ENCODE measurements around the gene DPP9. TPM values are rescaled to one million over a fixed set of nuclear protein-coding genes. Genes with fewer than 3 reads are reported as not detected.

Gene DPP9
- total and polyA plus RNA-seq, 2 of the 13 experiments (the other 11 are each of a cell fraction or from before 2014, with no cell fraction given): 8.4 to 25.8 TPM

DNA sequence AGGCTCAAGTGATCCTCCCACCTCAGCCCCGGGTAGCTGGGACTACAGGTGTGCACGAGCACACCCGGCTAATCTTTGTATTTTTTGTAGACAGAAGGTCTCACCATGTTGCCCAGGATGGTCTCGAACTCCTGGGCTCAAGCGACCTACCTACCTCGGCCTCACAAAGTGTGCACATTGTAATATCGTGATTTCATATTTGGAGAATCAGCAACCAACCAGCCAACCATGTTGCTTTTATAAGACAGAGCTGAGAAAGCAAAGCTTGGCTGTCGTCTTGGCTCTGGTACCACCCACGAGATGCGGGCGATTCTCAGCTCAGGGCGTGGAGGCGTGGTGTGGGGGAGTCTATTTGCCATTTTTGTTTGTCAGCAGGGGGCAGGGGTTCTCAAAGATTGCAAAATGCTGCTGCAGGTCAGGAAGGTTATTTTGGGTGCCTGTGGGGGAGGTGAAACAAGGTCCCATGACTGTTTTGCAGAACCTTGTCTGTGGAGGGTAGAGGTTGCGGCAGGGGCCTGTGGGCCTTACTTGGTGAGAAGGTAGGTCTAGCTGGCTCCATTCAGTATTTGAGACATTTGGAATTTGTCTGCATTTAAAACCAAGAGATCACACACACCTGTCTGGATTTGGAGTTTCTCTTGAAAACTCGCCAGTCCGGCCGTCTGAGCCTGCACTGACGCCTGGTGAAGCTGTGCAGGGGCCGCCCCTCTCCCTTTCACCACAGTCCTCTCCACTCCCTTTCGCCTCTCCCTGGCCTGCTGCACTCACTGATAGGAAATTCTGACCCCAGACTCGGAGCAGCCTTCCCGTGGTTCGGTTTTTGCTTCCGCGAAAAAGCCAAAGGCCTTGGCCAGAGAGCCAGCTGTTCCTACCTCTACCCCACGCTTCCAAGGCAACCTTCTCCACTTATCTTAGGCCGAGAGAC is 68.9 kb downstream of the DPP9 start:
- Histone ChIP-seq H3K4me2 (ENCODE audit: low read depth, low read length) (no peak overlapping the region), H2AFZ (ENCODE audit: low read length) (no peak overlapping the region), H3K27ac (ENCODE audit: extremely low read length, insufficient read depth, low read length) (peak overlapping the region; percentile 31), H3K27me3 (ENCODE audit: control insufficient read depth in 1 of 2, insufficient read depth in 2 of 2, low read length in 2 of 2) (no peaks in the 10 kb centered on the region), H3K9ac (ENCODE audit: insufficient read depth, low read depth, low read length) (no peak overlapping the region), H3K36me3 (replicated peaks in 1 of 2; ENCODE audit: control insufficient read depth in 1 of 2, insufficient read depth in 2 of 2, low read length in 2 of 2) (peaks cover 13 to 47% of the 10 kb centered on the region in 2 experiments), H3K79me2 (ENCODE audit: insufficient read depth, low read length) (no peaks in the 10 kb centered on the region), H3K4me1 (ENCODE audit: insufficient read depth, low read length) (peaks cover 17% of the 10 kb centered on the region), H4K20me1 (ENCODE audit: insufficient read depth, low read length) (peaks cover 3% of the 10 kb centered on the region; the same call in 1 of the 2 replicates), H3K9me3 (ENCODE audit: low read length) (no peaks in the 10 kb centered on the region), H3K4me3 (replicated peaks in 1 of 3; ENCODE audit: insufficient read depth in 1 of 3, low read depth in 2 of 3, low read length in 3 of 3) (no peak overlapping the region)
- ChIA-PET POLR2A (interaction anchor here (0.8 to 1.4 kb wide), 2 partner anchors 8 to 10 kb away, joined by 3 read pairs; no protein-coding TSS in a partner anchor), CTCF (ENCODE audit: low intra/inter-chr PET ratio, low total read pairs) (no interaction called here)
- ATAC-seq (peak; percentile 22), FAIRE-seq (peak; percentile 50), DNase-seq (ENCODE audit: low spot score) (peak; percentile 32)
- TSS peak; percentile 65 for BruUV-seq (replicated peaks)
- in situ Hi-C loops (cut with HindIII; ENCODE audit: extremely low pct_ligation_motif_present, low pct_unique_long_range_greater_than_20kb) (no loop called here), intact Hi-C loops (cut with micrococcal nuclease; ENCODE audit: unreplicated experiment) (loop anchor here (5.0 kb wide), 1 partner anchor 587 kb away; the partner anchor contains the start of gene ZBTB7A)
- WGBS (ENCODE audit: low lambda C conversion rate): 80% methylated on average over 27 of the region's 27 CpGs
- TF ChIP-seq SKI (IDR thresholded peaks at IDR 0.05; ENCODE audit: partially characterized antibody) (no peak), SNAPC2 (CRISPR knock-in tag; IDR thresholded peaks at IDR 0.05) (no peak), RAD51 (IDR thresholded peaks at IDR 0.05; ENCODE audit: borderline replicate concordance) (no peak), MED8 (CRISPR knock-in tag; IDR thresholded peaks at IDR 0.05; ENCODE audit: insufficient replicate concordance) (no peak), AGO2 (optimal IDR thresholded peaks at IDR 0.05; ENCODE audit: low read depth, low read length) (peak; percentile 64), NFE2 (CRISPR knock-in tag; IDR thresholded peaks at IDR 0.05) (no peak), CCAR2 (optimal IDR thresholded peaks at IDR 0.05; ENCODE audit: low read depth, low read length) (no peak), ZXDC (CRISPR knock-in tag; IDR thresholded peaks at IDR 0.05) (no peak), POGZ (CRISPR knock-in tag; IDR thresholded peaks at IDR 0.05) (no peak), GTF2F1 (IDR thresholded peaks at IDR 0.05; ENCODE audit: low read length) (no peak), ZNF7 (CRISPR knock-in tag; IDR thresholded peaks at IDR 0.05) (no peak), XRCC5 (optimal IDR thresholded peaks at IDR 0.05; ENCODE audit: low read length) (no peak), ZNF567 (CRISPR knock-in tag; IDR thresholded peaks at IDR 0.05; ENCODE audit: borderline replicate concordance) (no peak), ZNF160 (CRISPR knock-in tag; IDR thresholded peaks at IDR 0.05) (no peak), ZNF83 (CRISPR knock-in tag; IDR thresholded peaks at IDR 0.05; ENCODE audit: borderline replicate concordance) (no peak), NR2F2 (IDR thresholded peaks at IDR 0.05; ENCODE audit: borderline replicate concordance, low read depth) (no peak; the same call in 1 of the 2 replicates), SIX4 (CRISPR knock-in tag; IDR thresholded peaks at IDR 0.05) (no peak), ZNF549 (CRISPR knock-in tag; IDR thresholded peaks at IDR 0.05) (no peak), GLI4 (CRISPR knock-in tag; IDR thresholded peaks at IDR 0.05; ENCODE audit: borderline replicate concordance) (no peak)
- TF ChIP-seq, protein P1, sequence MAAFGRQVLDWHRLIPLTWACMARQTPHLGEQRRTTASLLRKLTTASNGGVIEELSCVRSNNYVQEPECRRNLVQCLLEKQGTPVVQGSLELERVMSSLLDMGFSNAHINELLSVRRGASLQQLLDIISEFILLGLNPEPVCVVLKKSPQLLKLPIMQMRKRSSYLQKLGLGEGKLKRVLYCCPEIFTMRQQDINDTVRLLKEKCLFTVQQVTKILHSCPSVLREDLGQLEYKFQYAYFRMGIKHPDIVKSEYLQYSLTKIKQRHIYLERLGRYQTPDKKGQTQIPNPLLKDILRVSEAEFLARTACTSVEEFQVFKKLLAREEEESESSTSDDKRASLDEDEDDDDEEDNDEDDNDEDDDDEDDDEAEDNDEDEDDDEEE (CRISPR knock-in tag; IDR thresholded peaks at IDR 0.05): no peak
